GOT3 (cell line): ENCODE measurements around the gene TMEM201.
"Not testable (repeated sequence)": the region's sequence is repeated elsewhere in the genome, so short reads cannot be mapped to it uniquely, and the experiment has no call there.

ENCODE experiments used
- DNase-seq: peaks from one replicate; lab custom pipeline; 2025; ENCODE audit warnings: mixed read lengths; lab: John Stamatoyannopoulos, UW

The TMEM201 gene

GRCh38 chr1:9621032-9621431, 32.3 kb downstream of the TMEM201 start:
- DNase-seq = no peak

DNA sequence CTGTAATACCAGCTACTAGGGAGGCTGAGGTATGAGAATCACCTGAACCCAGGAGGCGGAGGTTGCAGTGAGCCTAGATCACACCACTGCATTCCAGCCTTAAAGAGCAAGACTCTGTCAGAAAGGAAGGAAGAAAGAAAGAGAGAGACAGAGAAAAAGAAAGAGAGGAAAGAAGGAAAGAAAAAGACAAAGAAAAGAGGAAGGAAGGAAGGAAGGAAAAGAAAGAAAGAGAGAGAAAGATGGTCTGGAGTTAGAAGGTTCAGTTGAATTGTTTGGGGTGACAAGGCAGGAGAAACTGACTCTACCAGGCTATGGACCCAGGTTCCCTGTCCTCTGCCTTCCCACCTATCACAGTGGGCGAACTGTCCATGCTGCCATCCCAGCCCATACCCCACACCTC, 35.4 kb downstream of the TMEM201 start:
- DNase-seq = no peak

DNA sequence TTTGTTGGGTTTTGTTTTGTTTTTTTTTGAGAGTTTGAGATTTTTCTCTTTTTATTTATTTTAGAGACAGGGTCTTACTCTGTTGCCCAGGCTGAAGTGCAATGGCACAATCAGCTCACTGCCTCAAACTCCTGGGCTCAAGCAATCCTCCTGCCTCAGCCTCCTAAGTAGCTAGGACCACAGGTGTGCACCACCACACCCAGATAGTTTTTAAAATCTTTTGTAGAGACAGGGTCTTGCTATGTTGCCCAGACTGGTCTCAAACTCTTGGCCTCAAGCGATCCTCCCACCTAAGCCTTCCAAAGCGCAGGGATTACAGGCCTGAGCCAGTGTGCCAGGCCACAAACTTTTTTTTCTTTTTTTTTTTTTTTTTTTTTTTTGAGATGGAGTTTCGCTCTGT, 36.3 kb downstream of the TMEM201 start:
- DNase-seq = not testable (repeated sequence)

- DNase-seq = no peak
Measured at GRCh38 chr1:9626201-9626608, 37.5 kb downstream of the TMEM201 start.

DNA sequence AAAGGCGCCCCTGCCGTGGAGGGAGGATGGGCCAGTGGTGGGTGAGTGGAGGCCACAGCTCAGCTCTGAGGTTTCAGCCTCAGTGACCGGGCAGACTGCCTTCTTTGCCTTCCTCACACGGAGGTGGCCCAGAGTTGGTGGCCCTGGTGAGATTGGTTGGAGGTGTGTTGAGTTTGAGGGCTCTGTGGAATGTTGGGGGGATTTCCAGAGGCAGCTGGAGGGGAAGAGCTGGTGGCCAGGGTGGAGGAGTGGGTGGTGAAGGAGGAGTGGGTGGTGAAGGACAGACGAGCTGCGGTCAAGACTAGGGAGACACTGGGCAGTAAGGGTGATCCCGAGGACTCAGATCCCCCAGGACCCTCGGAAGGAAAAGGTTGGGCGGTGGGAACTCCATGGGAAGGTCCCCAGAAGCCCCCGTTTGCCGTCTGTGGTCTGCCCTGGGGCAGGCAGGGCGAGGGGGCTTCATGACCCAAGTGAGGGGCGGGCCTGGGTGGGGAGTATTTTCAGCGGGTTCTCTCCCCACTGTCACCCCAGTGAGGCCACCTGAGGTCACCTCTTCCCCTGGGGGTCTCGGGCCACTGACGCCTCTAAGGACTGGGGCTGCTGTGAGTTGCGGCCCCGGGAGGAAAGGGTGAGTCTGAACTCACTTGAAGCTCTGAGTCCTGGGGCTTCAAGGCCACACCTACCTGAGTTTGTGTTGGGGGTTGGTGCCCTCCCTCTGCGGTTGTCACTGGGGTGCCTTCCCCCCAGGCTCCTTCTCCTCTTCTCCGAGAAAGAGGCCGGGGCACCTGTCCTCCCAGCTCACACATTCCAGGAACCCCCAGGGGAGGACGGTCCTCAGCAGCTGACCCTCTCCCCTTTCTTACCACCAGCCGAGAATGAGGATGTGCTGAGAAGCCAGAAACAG, 40.1 kb downstream of the TMEM201 start:
- no peak for DNase-seq

DNA sequence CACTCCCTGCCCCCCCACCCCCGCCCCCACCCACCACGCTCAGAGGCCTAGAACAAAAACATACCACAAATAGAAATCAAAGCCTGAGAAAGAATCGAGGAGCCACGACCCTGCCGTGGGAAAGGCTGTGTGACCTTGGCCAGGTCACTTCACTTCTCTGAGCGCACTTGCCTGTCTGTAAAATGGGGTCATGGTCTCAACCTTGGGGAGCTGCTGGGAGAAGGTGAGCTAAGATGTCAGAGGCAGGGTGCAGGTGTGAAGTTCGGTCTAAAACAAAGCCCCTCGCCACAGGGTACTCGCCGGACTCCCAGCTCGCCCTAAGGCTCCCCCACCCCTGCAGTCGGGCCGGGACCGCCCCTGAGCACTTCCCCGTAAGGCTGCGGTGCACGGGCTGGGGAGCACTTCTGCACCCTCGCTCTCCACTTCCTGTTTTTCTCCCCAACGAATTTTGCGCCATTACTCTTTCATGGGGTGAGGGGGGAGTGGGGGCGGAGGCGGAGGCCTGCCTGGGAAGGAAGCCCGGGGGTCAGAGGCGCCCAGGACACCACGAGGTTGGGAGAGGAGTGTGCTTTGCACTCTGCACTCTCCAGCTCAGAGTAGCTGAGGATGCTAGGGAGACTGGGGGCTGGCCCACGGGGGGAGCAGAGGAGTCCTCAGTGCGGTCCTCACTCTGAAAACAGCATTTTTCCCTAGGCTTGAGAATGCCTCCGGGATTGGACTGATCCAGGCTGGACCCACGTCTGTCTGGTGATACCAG, 40.9 kb downstream of the TMEM201 start:
- no peak for DNase-seq

GRCh38 chr1:9630331-9631111, 41.8 kb downstream of the TMEM201 start:
- no peak for DNase-seq

GRCh38 chr1:9631613-9632012, 42.9 kb downstream of the TMEM201 start:
- DNase-seq = no peak

DNA sequence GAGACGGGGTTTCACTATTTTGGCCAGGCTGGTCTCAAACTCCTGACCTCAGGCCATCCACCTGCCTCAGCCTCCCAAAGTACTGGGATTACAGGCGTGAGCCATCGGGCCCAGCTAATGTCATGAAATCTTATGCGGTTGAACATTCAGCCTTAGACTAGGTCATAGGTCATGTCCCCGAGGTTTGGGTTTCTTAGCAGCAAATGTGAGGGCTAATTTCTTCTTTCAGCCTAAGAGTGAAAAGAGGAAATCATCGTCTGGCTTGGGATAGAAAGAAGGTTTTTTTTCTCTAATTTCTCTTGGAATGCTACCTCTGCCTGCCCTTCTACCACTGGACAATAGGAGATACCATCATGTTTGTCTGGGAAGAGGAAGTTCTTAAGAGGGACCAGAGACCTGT, 44.8 kb downstream of the TMEM201 start:
- DNase-seq = no peak

GRCh38 chr1:9634582-9634981, 45.9 kb downstream of the TMEM201 start:
- DNase-seq = no peak

- DNase-seq = no peak
Measured at GRCh38 chr1:9639227-9639626, 50.5 kb downstream of the TMEM201 start.

- DNase-seq = no peak
Measured at GRCh38 chr1:9643351-9644256, 54.9 kb downstream of the TMEM201 start.

GRCh38 chr1:9646037-9646436, 57.3 kb downstream of the TMEM201 start:
- no peak for DNase-seq

DNA sequence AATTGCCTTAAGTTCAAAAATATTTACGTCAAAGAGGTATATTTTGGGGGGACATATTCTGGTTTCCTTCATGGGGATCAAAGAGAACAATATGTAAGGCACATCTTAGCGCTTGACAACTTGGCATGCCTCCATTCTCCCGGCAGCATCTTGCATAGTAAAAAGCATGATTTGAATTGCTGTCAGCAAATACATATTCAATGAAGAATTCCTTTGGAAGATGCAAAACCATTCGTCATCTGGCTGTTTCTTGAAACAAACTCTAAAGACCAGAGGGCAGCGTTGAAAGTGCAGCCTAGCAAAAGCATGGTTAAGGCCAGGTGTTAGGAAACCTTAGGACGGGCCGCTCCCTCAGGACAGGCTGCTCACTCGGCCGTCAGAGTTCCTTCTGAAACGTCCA, 59.5 kb downstream of the TMEM201 start:
- DNase-seq = no peak

- DNase-seq = no peak
Measured at GRCh38 chr1:9649769-9650168, 61.1 kb downstream of the TMEM201 start.

- no peak for DNase-seq
Measured at GRCh38 chr1:9651220-9651564, 62.5 kb downstream of the TMEM201 start.

GRCh38 chr1:9651565-9652378, 63.1 kb downstream of the TMEM201 start, which contains the start of gene PIK3CD:
Gene PIK3CD, plus strand, starts transcription at chr1:9651731. Its CDS starts 58,725 bp downstream, at chr1:9710456.
- no peak for DNase-seq

DNA sequence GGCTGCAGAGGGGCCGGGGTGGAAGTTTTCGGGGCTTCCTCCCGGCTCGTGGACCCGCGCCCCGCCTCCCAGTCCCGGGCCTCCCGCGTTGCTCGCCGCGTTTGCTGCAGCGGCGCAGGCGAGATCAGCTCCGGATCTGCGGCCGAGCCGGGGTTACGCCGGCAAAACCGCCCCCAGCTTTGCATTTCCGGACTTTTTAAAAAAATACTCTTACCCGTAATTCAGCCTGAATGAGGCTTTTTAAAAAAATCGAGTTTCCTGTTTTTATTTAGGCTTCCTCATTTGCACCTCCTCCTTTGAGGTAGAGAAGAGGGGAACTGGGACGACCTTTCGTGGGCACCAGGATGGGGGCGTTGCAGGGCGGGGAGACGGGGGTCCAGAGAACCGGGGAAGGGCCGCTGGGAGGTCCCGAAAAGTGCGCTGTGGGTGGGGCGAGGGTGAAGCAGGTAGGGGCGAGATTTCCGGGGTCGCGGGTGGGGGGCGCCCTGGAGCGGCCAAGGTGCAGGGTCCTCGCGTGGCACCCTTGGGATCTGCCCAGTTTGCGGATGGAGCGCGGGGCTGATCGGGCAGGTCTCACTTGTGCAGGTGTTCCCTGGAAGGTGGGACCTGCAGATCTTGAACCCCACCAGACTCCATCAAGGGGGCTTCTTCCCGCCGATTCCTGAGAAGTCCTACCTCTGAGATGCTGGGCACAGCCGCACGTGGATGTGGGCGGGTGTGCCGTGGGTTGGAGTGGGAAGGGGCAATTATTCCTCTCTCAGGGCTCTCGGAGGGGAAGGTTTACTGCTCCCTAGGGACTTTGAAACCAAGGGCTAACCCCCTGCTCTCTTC, 63.9 kb downstream of the TMEM201 start:
- no peak for DNase-seq

DNA sequence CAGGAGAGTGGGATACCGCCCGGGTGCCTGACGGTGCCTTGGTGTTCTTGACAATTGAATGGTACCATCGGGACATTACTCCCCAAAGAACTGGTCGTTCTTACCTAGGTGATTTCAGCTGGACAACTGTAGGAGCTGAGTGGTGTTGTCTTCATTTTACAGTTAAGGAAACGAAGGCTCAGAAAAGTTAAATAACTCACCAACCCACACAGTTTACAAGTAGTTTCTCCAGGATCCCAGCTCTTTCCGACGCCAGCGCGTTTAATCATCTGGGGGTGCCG, 64.4 kb downstream of the TMEM201 start:
- DNase-seq = no peak
